H1 (cell line): ENCODE data around the gene RTN4RL2. TPM values are rescaled to one million over a fixed set of nuclear protein-coding genes. Genes with fewer than 3 reads are reported as not detected.

Source experiments
- CTCF ChIA-PET: fragments of 300-600 bp; sonication (Branson Sonifier 250); formaldehyde crosslinking; loops from one replicate; lab custom pipeline; 2021; ENCODE audit not compliant: partially characterized antibody; lab: Charles Lee
- POLR2A ChIA-PET: fragments of 300-600 bp; sonication (Branson Sonifier 250); formaldehyde crosslinking; loops from one replicate; lab custom pipeline; 2021; ENCODE audit warnings: inconsistent platforms; ENCODE audit not compliant: partially characterized antibody; lab: Charles Lee
- DNase-seq, 2 experiments: peaks; one replicate each; pipeline versions ENCODE4 v3.0.0 to v3.0.0-alpha.2; 2010 to 2022; ENCODE audit warnings: low spot score in 2 of 2, low read depth in 1 of 2, mixed read lengths in 1 of 2
- FAIRE-seq: peaks from 2 replicates; lab custom pipeline; 2011; peaks lifted over from hg19 to GRCh38; lab: Jason Lieb, UNC
- H2AFZ ChIP-seq: 2 replicates; pipeline ENCODE4 v1.8.1; 2012; ENCODE audit warnings: low read length, inconsistent platforms
- H2AK5ac ChIP-seq: 2 replicates; pipeline ENCODE4 v1.6.1; 2013; ENCODE audit warnings: low read depth, low read length
- H2BK120ac ChIP-seq: replicated peaks from 2 replicates; pipeline ENCODE3; 2013; ENCODE audit warnings: low read depth, low read length, inconsistent platforms
- H2BK12ac ChIP-seq: 2 replicates; pipeline ENCODE4 v1.6.1; 2013; ENCODE audit warnings: low read depth, low read length
- H2BK15ac ChIP-seq: 2 replicates; pipeline ENCODE4 v1.6.1; 2013; ENCODE audit warnings: low read length
- H2BK20ac ChIP-seq: 2 replicates; pipeline ENCODE4 v1.6.1; 2013; ENCODE audit warnings: low read length
- H2BK5ac ChIP-seq: 2 replicates; pipeline ENCODE4 v1.6.1; 2013; ENCODE audit warnings: low read depth, low read length
- H3K14ac ChIP-seq: 2 replicates; pipeline ENCODE4 v1.6.1; 2013; ENCODE audit warnings: inconsistent platforms; ENCODE audit not compliant: insufficient read length
- H3K18ac ChIP-seq: 2 replicates; pipeline ENCODE4 v1.6.1; 2013; ENCODE audit warnings: low read length; ENCODE audit errors: extremely low read depth
- H3K23ac ChIP-seq: 2 replicates; pipeline ENCODE4 v1.6.1; 2013; ENCODE audit warnings: inconsistent platforms; ENCODE audit not compliant: insufficient read length
- H3K23me2 ChIP-seq: 2 replicates; pipeline ENCODE4 v1.6.1; 2013; ENCODE audit warnings: low read depth, low read length
- H3K27ac ChIP-seq: 2 replicates; pipeline ENCODE4 v1.6.1; 2011; ENCODE audit warnings: low read depth, low read length, inconsistent platforms
- H3K27me3 ChIP-seq, 4 experiments: replicated peaks in 1 of 4; 1 replicate in 1 of 4; 2 replicates in 3 of 4; pipeline versions ENCODE4 v1.6.1 to v1.8.1; 2011 to 2013; ENCODE audit warnings: low read length in 3 of 4, mild to moderate bottlenecking in 3 of 4, inconsistent platforms in 2 of 4, mixed read lengths in 2 of 4, moderate library complexity in 1 of 4; ENCODE audit not compliant: control insufficient read depth in 3 of 4, insufficient read depth in 3 of 4; ENCODE audit errors: extremely low read depth in 1 of 4
- H3K36me3 ChIP-seq, 4 experiments: 2 replicates each; pipeline versions ENCODE4 v1.6.1 to v1.8.1; 2011 to 2013; ENCODE audit warnings: mild to moderate bottlenecking in 4 of 4, low read length in 3 of 4, moderate library complexity in 2 of 4, control low read depth in 1 of 4, inconsistent platforms in 1 of 4; ENCODE audit not compliant: insufficient read depth in 4 of 4, control insufficient read depth in 2 of 4
- H3K4ac ChIP-seq: replicated peaks from 2 replicates; pipeline ENCODE3; 2013; ENCODE audit warnings: low read length, low read depth, mixed read lengths, inconsistent platforms; ENCODE audit not compliant: insufficient read length
- H3K4me1 ChIP-seq, 4 experiments: replicated peaks in 1 of 4; 1 replicate in 1 of 4; 2 replicates in 3 of 4; pipeline versions ENCODE4 v1.6.1 to v1.8.1; 2011 to 2013; ENCODE audit warnings: low read length in 3 of 4, inconsistent platforms in 2 of 4, mixed read lengths in 1 of 4; ENCODE audit not compliant: insufficient read depth in 4 of 4, control insufficient read depth in 3 of 4
- H3K4me2 ChIP-seq, 2 experiments: 2 replicates each; pipeline versions ENCODE4 v1.6.1 to v1.8.1; 2011 to 2013; ENCODE audit warnings: low read depth in 2 of 2, low read length in 2 of 2, control low read depth in 1 of 2, inconsistent platforms in 1 of 2, mild to moderate bottlenecking in 1 of 2; ENCODE audit not compliant: insufficient read depth in 1 of 2
- H3K4me3 ChIP-seq, 4 experiments: fragments of 200-600, 300-600 bp in 1 of 4; sonication (generic), shearing (Covaris generic), sonication (Bioruptor Twin) in 1 of 4; 2 replicates each; pipeline versions ENCODE4 v1.5.1 to v1.8.1; 2011 to 2016; ENCODE audit warnings: low read length in 4 of 4, low read depth in 3 of 4, control low read depth in 2 of 4, inconsistent platforms in 2 of 4, mild to moderate bottlenecking in 2 of 4, mixed read lengths in 1 of 4, moderate library complexity in 1 of 4; ENCODE audit not compliant: insufficient read depth in 2 of 4; ENCODE audit errors: extremely low read depth in 1 of 4
- H3K56ac ChIP-seq: replicated peaks from 2 replicates; pipeline ENCODE3; 2013; ENCODE audit warnings: low read depth, mild to moderate bottlenecking, mixed read lengths, low read length, inconsistent platforms; ENCODE audit not compliant: insufficient read length
- H3K79me1 ChIP-seq: 2 replicates; pipeline ENCODE4 v1.6.1; 2013; ENCODE audit warnings: low read depth, low read length, control low read depth
- H3K79me2 ChIP-seq, 2 experiments: 2 replicates each; pipeline versions ENCODE4 v1.6.1 to v1.8.1; 2012 to 2013; ENCODE audit warnings: low read length in 2 of 2, mild to moderate bottlenecking in 2 of 2, inconsistent platforms in 1 of 2; ENCODE audit not compliant: insufficient read depth in 2 of 2, control insufficient read depth in 1 of 2
- H3K9ac ChIP-seq, 4 experiments: replicated peaks in 1 of 4; 1 replicate in 1 of 4; 2 replicates in 3 of 4; pipeline versions ENCODE4 v1.6.1 to v1.8.1; 2011 to 2013; ENCODE audit warnings: low read depth in 3 of 4, low read length in 3 of 4, control low read depth in 2 of 4, mild to moderate bottlenecking in 2 of 4, moderate library complexity in 2 of 4, inconsistent platforms in 1 of 4; ENCODE audit errors: extremely low read depth in 1 of 4
- H3K9me3 ChIP-seq, 2 experiments: 2 replicates each; pipeline versions ENCODE4 v1.6.1 to v1.8.1; 2012 to 2013; ENCODE audit warnings: mild to moderate bottlenecking in 2 of 2, moderate library complexity in 2 of 2, control low read depth in 1 of 2, inconsistent platforms in 1 of 2, low read depth in 1 of 2, low read length in 1 of 2, mixed read lengths in 1 of 2; ENCODE audit not compliant: insufficient read depth in 2 of 2
- H4K20me1 ChIP-seq, 2 experiments: replicated peaks in 1 of 2; 2 replicates each; pipeline versions ENCODE3 to v1.8.1; 2011 to 2013; ENCODE audit warnings: inconsistent platforms in 2 of 2, low read length in 2 of 2, mild to moderate bottlenecking in 1 of 2; ENCODE audit not compliant: insufficient read depth in 2 of 2, control insufficient read depth in 1 of 2
- H4K5ac ChIP-seq: 2 replicates; pipeline ENCODE4 v1.6.1; 2013; ENCODE audit warnings: low read length, low read depth, mixed read lengths, inconsistent platforms; ENCODE audit not compliant: insufficient read length
- H4K8ac ChIP-seq: 2 replicates; pipeline ENCODE4 v1.8.0; 2013; ENCODE audit warnings: mild to moderate bottlenecking, moderate library complexity, low read length, inconsistent platforms; ENCODE audit not compliant: insufficient read depth; ENCODE audit errors: extremely low read depth
- H4K91ac ChIP-seq: replicated peaks from 2 replicates; pipeline ENCODE3; 2013; ENCODE audit warnings: low read length, mixed read lengths, inconsistent platforms; ENCODE audit not compliant: insufficient read length
- BACH1 ChIP-seq: IDR thresholded peaks from 2 replicates; pipeline ENCODE4 v1.6.1; 2012; ENCODE audit warnings: low read length, improper control_type of control experiment
- BRCA1 ChIP-seq: IDR thresholded peaks from 2 replicates; pipeline ENCODE4 v1.6.1; 2012; ENCODE audit warnings: low read depth, low read length, improper control_type of control experiment
- EP300 ChIP-seq, 2 experiments: IDR thresholded peaks; 1 replicate in 1 of 2; 2 replicates in 1 of 2; pipeline ENCODE4 v1.6.1; 2011 to 2012; ENCODE audit warnings: low read depth in 2 of 2, low read length in 2 of 2, mild to moderate bottlenecking in 2 of 2, borderline replicate concordance in 1 of 2, inconsistent platforms in 1 of 2, moderate library complexity in 1 of 2
- JUND ChIP-seq: IDR thresholded peaks from 2 replicates; pipeline ENCODE4 v1.6.1; 2011; ENCODE audit warnings: mild to moderate bottlenecking, improper control_type of control experiment, low read length
- MAFK ChIP-seq: IDR thresholded peaks from 2 replicates; pipeline ENCODE4 v1.6.1; 2012; ENCODE audit warnings: low read depth, mild to moderate bottlenecking, improper control_type of control experiment, low read length
- NRF1 ChIP-seq: IDR thresholded peaks from 2 replicates; pipeline ENCODE4 v1.6.1; 2011; ENCODE audit warnings: mild to moderate bottlenecking, low read depth, low read length, improper control_type of control experiment
- RAD21 ChIP-seq, 2 experiments: IDR thresholded peaks in 1 of 2; conservative IDR thresholded peaks in 1 of 2; 2 replicates each; pipeline ENCODE4 v1.6.1; 2011; ENCODE audit warnings: low read depth in 2 of 2, low read length in 2 of 2, improper control_type of control experiment in 1 of 2, inconsistent platforms in 1 of 2, mild to moderate bottlenecking in 1 of 2, moderate library complexity in 1 of 2
- SIN3A ChIP-seq, 2 experiments: IDR thresholded peaks in 1 of 2; conservative IDR thresholded peaks in 1 of 2; 2 replicates each; pipeline ENCODE4 v1.6.1; 2011 to 2012; ENCODE audit warnings: low read length in 2 of 2, improper control_type of control experiment in 1 of 2, low read depth in 1 of 2, mild to moderate bottlenecking in 1 of 2
- YY1 ChIP-seq: IDR thresholded peaks from 2 replicates; pipeline ENCODE4 v1.6.1; 2011; ENCODE audit warnings: low read depth, mild to moderate bottlenecking, low read length
- WGBS, 2 experiments: shearing (Covaris generic) in 1 of 2; methylation state at CpG; one replicate each; pipeline versions ENCODE4 v1.1.6 to v1.1.7; 2013 to 2015; ENCODE audit warnings: low lambda C conversion rate in 2 of 2, mixed read lengths in 2 of 2, inconsistent platforms in 1 of 2, low coverage in 1 of 2, missing lambda C conversion rate in 1 of 2; ENCODE audit not compliant: insufficient replicate concordance in 2 of 2, insufficient coverage in 1 of 2, insufficient read length in 1 of 2; ENCODE audit errors: extremely low coverage in 1 of 2, missing lambda C conversion rate in 1 of 2; 5-methylcytosine and 5-hydroxymethylcytosine counted together
- polyA plus RNA-seq, 7 experiments: library from polyadenylated mRNA; depleted of rRNA in 3 of 7; stranded (reverse) in 5 of 7; unstranded in 2 of 7; fragments of >200 nt in 5 of 7; fragments of 200-250 nt in 2 of 7; gene quantifications; 1 replicate in 5 of 7; 2 replicates in 1 of 7; 4 replicates in 1 of 7; pipeline versions ENCODE4 v1.2.1 to v1.2.3, GENCODE V29; 2011 to 2013; ENCODE audit warnings: missing spikeins in 2 of 7, mixed read lengths in 2 of 7
- total RNA-seq: library from RNA; stranded (reverse); fragmentation: NEBNext Ultra II Directional; extraction: Animal tissue kit (Norgen Biotek cat#: 25700); gene quantifications from 2 replicates; pipeline ENCODE4 v1.2.1, GENCODE V29; 2021
- TF ChIP-seq, protein P1 (sequence below): IDR thresholded peaks from 2 replicates; pipeline ENCODE4 v1.6.1; 2012; ENCODE audit warnings: inconsistent platforms

The RTN4RL2 gene
- total and polyA plus RNA-seq, 2 of the 8 experiments (the other 6 are each of a cell fraction or from before 2014, with no cell fraction given): 11.4 to 23.7 TPM

DNA sequence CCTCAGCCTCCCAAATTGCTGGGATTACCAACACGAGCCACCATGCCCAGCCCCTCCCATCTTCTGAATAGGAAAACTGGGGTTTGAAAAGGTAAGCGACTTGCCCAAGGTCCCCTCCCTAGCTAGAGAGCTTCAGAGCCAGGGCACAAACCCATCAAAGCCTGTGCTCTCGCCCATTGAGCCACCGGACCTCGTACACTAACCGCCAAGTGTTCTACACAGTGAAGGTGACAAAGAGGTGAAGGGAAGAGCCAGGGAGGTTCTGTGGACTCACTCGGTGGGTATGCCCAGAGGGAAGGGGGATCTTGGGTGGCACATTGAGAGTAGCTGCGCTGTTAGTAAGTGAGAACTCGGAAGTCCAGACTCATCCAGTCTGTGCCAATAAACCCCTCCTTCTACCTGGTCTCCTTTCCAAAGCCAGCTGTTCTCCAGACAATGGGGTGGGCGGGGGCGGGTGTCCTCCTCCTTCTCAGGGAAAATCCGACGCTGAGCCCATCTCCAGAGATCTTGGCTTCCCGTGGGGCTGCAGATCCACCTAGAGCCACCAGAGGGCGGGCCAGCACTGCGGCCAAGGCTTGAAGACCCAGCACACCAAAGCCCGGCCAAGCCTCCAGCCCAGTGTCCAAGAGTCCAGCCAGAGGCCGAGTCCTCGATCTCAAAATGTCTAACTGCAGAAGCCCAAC is 3.2 kb upstream of the RTN4RL2 start:
- Histone ChIP-seq H4K5ac (no peak overlapping the region), H3K23ac (no peak overlapping the region), H3K4me1 (peaks cover 0 to 20% (median 11%) of the 10 kb centered on the region in 4 experiments; a peak in 6 of 7 replicates), H3K79me2 (peaks cover 0 to 7% of the 10 kb centered on the region in 2 experiments; a peak in 1 of 4 replicates), H4K91ac (no peak overlapping the region), H3K27me3 (peaks cover 8 to 30% (median 23%) of the 10 kb centered on the region in 4 experiments), H3K23me2 (peaks cover 24% of the 10 kb centered on the region), H3K79me1 (no peaks in the 10 kb centered on the region), H3K4me2 (peak overlapping the region; percentile 84 to 99), H2AFZ (peak overlapping the region; percentile 43; the same call in 1 of the 2 replicates), H3K4me3 (peak overlapping the region; percentile 62 to 97 (median 74); a peak in 7 of 8 replicates), H3K56ac (no peak overlapping the region), H4K8ac (no peak overlapping the region), H2BK20ac (peak overlapping the region; percentile 96; the same call in 1 of the 2 replicates), H2BK12ac (peak overlapping the region; percentile 98), H2BK120ac (no peak overlapping the region), H2BK15ac (peak overlapping the region; percentile 89; the same call in 1 of the 2 replicates), H2AK5ac (no peak overlapping the region), H4K20me1 (no peaks in the 10 kb centered on the region), H3K4ac (no peak overlapping the region), H3K9ac (no peak overlapping the region; a peak in 1 of 7 replicates), H2BK5ac (no peak overlapping the region), H3K9me3 (no peaks in the 10 kb centered on the region), H3K18ac (peak overlapping the region; percentile 68; the same call in 1 of the 2 replicates), H3K36me3 (no peaks in the 10 kb centered on the region), H3K14ac (no peak overlapping the region), H3K27ac (no peak overlapping the region)
- ChIA-PET POLR2A (interaction anchor here (0.6 to 10.5 kb wide), 12 partner anchors 24 to 198 kb away, joined by 3 to 141 read pairs (median 5); partner anchors contain the start of genes SLC43A1, SSRP1 and TIMM10), CTCF (interaction anchor here (0.6 to 14.0 kb wide), 47 partner anchors 8 to 728 kb away, joined by 3 to 452 read pairs (median 4); partner anchors contain the start of genes P2RX3, PRG3, SERPING1 and SLC43A1)
- FAIRE-seq: peak; percentile 86
- 20% methylated on average over 18 of the region's 19 CpGs; no CpG with 5 or more reads in 1 of the 2 experiments for WGBS, 2 experiments
- peak in 1 of 2 experiments; percentile 97 for DNase-seq
- TF ChIP-seq, protein P1, sequence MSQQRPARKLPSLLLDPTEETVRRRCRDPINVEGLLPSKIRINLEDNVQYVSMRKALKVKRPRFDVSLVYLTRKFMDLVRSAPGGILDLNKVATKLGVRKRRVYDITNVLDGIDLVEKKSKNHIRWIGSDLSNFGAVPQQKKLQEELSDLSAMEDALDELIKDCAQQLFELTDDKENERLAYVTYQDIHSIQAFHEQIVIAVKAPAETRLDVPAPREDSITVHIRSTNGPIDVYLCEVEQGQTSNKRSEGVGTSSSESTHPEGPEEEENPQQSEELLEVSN: no peak
- TF ChIP-seq MAFK (no peak), BRCA1 (no peak), RAD21 (IDR thresholded peaks at IDR 0.05 in 1 of 2, conservative IDR thresholded peaks at IDR 0.05 in 1 of 2; ENCODE audit: low read depth in 2 of 2, low read length in 2 of 2) (peak; percentile 89 to 93), BACH1 (peak; percentile 74), EP300 (IDR thresholded peaks at IDR 0.05; ENCODE audit: borderline replicate concordance in 1 of 2, low read depth in 2 of 2, low read length in 2 of 2) (peak in 1 of 2 experiments; percentile 60; a peak in 1 of 3 replicates), YY1 (peak; percentile 40; the same call in 1 of the 2 replicates), SIN3A (conservative IDR thresholded peaks at IDR 0.05 in 1 of 2, IDR thresholded peaks at IDR 0.05 in 1 of 2; ENCODE audit: low read depth in 1 of 2, low read length in 2 of 2) (peak; percentile 70 to 74; a peak in 2 of 4 replicates), NRF1 (no peak), JUND (peak; percentile 50; the same call in 1 of the 2 replicates)
